Peyer's patch (tissue), 4 donors: ENCODE results near the gene HMGCS1. TPM values are rescaled to one million over a fixed set of nuclear protein-coding genes. Genes with fewer than 3 reads are reported as not detected.

Source experiments
- total RNA-seq, 4 donors: library from RNA; depleted of rRNA; stranded (reverse); fragments of >200 nt; gene quantifications; one replicate each; pipeline ENCODE4 v1.1.0, GENCODE V29; 2016

HMGCS1 gene
- total RNA-seq, 4 donors from 2014 or later = 26.4 to 107 (median 66.4) TPM

Other genes with a start within 250 kb of the HMGCS1 start
- 10 to 100 TPM; 18.2 to 65.2 (median 28.0) TPM for gene ZNF131, start 192.5 kb downstream of the HMGCS1 start, total RNA-seq
- not detected for gene NIM1K, start 121.2 kb downstream of the HMGCS1 start, total RNA-seq
- 10 to 100 TPM in 3 of 4 donors, 1 to 10 TPM in 1; 5.5 to 22.3 (median 13.0) TPM for gene CCL28, start 99.0 kb upstream of the HMGCS1 start, total RNA-seq
- gene TMEM267, start 170.5 kb upstream of the HMGCS1 start, total RNA-seq = 1 to 10 TPM; 3.3 to 5.8 (median 4.7) TPM
- 1 to 10 TPM in 2 of 4 donors, under 1 TPM in 2; 0.47 to 7.4 (median 1.3) TPM for gene C5orf34, start 201.7 kb upstream of the HMGCS1 start, total RNA-seq
- gene PAIP1, start 243.7 kb upstream of the HMGCS1 start, total RNA-seq = 10 to 100 TPM; 45.9 to 61.1 (median 48.9) TPM